SK-N-SH treated with all-trans-retinoic acid at 6 μM for 48 hours (cell line): ENCODE data around the gene LELP1.

Experiments
- ATAC-seq: fragments of 200-7000 bp; cut with Tn5 transposase; 3 replicates; pipeline ENCODE4 v1.9.1; 2020; ENCODE audit warnings: mild to moderate bottlenecking, moderate library complexity
- ARNTL ChIP-seq: fragments of 450-650 bp; formaldehyde crosslinking; IDR thresholded peaks from 2 replicates; pipeline ENCODE4 v1.5.0; 2020; ENCODE audit warnings: low read depth, mild to moderate bottlenecking, moderate library complexity, borderline replicate concordance
- BACH2 ChIP-seq: fragments of 250-450 bp; sonication (Bioruptor Pico); IDR thresholded peaks from 2 replicates; pipeline ENCODE4 v1.9.0; 2021; ENCODE audit warnings: mild to moderate bottlenecking, borderline replicate concordance
- CREB5 ChIP-seq: fragments of 250-450 bp; sonication (Bioruptor Pico); IDR thresholded peaks from 2 replicates; pipeline ENCODE4 v1.5.1; 2020; ENCODE audit warnings: low read depth, mild to moderate bottlenecking, moderate library complexity
- ESRRG ChIP-seq: fragments of 250-450 bp; sonication (Bioruptor Pico); IDR thresholded peaks from 2 replicates; pipeline ENCODE4 v1.6.1; 2021; ENCODE audit warnings: mild to moderate bottlenecking
- GLIS3 ChIP-seq: fragments of 250-450 bp; sonication (Bioruptor Pico); IDR thresholded peaks from 2 replicates; pipeline ENCODE4 v1.5.0; 2020; ENCODE audit warnings: mild to moderate bottlenecking, moderate library complexity
- ISL1 ChIP-seq: fragments of 250-450 bp; sonication (Bioruptor Pico); IDR thresholded peaks from 2 replicates; pipeline ENCODE4 v2.1.2; 2022; ENCODE audit warnings: mild to moderate bottlenecking, moderate library complexity
- OSR1 ChIP-seq: fragments of 250-450 bp; sonication (Bioruptor Pico); IDR thresholded peaks from 2 replicates; pipeline ENCODE4 v1.8.0; 2022; ENCODE audit warnings: moderate library complexity, mild to moderate bottlenecking, inconsistent platforms
- PATZ1 ChIP-seq: fragments of 250-450 bp; sonication (Bioruptor Pico); IDR thresholded peaks from 2 replicates; pipeline ENCODE4 v1.8.0; 2020; ENCODE audit warnings: mild to moderate bottlenecking, moderate library complexity, borderline replicate concordance
- POU6F1 ChIP-seq: fragments of 250-450 bp; sonication (Bioruptor Pico); IDR thresholded peaks from 2 replicates; pipeline ENCODE4 v1.8.0; 2021; ENCODE audit warnings: low read depth, mild to moderate bottlenecking, moderate library complexity, borderline replicate concordance
- PPARA ChIP-seq: fragments of 250-450 bp; sonication (Bioruptor Pico); IDR thresholded peaks from 2 replicates; pipeline ENCODE4 v1.5.0; 2020; ENCODE audit warnings: mild to moderate bottlenecking, borderline replicate concordance
- RARB ChIP-seq: fragments of 250-450 bp; sonication (Bioruptor Pico); IDR thresholded peaks from 2 replicates; pipeline ENCODE4 v1.8.0; 2021; ENCODE audit warnings: mild to moderate bottlenecking, moderate library complexity
- SNAI2 ChIP-seq: fragments of 250-450 bp; sonication (Bioruptor Pico); IDR thresholded peaks from 2 replicates; pipeline ENCODE4 v1.5.0; 2020; ENCODE audit warnings: mild to moderate bottlenecking, moderate library complexity
- TCF4 ChIP-seq: fragments of 250-450 bp; sonication (Bioruptor Pico); IDR thresholded peaks from 2 replicates; pipeline ENCODE4 v1.8.0; 2021; ENCODE audit warnings: mild to moderate bottlenecking, moderate library complexity, borderline replicate concordance
- TOX ChIP-seq: fragments of 250-450 bp; sonication (Bioruptor Pico); IDR thresholded peaks from 2 replicates; pipeline ENCODE4 v1.8.0; 2021; ENCODE audit warnings: mild to moderate bottlenecking, moderate library complexity, borderline replicate concordance
- ZC3H10 ChIP-seq: fragments of 250-450 bp; sonication (Bioruptor Pico); IDR thresholded peaks from 2 replicates; pipeline ENCODE4 v1.5.1; 2021; ENCODE audit warnings: mild to moderate bottlenecking, moderate library complexity
- ZFP3 ChIP-seq: fragments of 250-450 bp; sonication (Bioruptor Pico); IDR thresholded peaks from 2 replicates; pipeline ENCODE4 v1.5.0; 2020; ENCODE audit warnings: mild to moderate bottlenecking, moderate library complexity
- ZFP30 ChIP-seq: fragments of 450-650 bp; formaldehyde crosslinking; IDR thresholded peaks from 2 replicates; pipeline ENCODE4 v1.5.0; 2022; ENCODE audit warnings: mild to moderate bottlenecking, moderate library complexity
- ZNF565 ChIP-seq: fragments of 450-650 bp; formaldehyde crosslinking; conservative IDR thresholded peaks from 2 replicates; pipeline ENCODE4 v1.5.0; 2020; ENCODE audit warnings: low read depth, mild to moderate bottlenecking, moderate library complexity
- ZNF70 ChIP-seq: fragments of 450-650 bp; formaldehyde crosslinking; IDR thresholded peaks from 2 replicates; pipeline ENCODE4 v1.5.0; 2020; ENCODE audit warnings: mild to moderate bottlenecking, moderate library complexity
- TF ChIP-seq, protein P1 (sequence below): fragments of 250-450 bp; sonication (Bioruptor Pico); IDR thresholded peaks from 2 replicates; pipeline ENCODE4 v1.5.0; 2020; ENCODE audit warnings: mild to moderate bottlenecking, moderate library complexity
- TF ChIP-seq, protein P2 (sequence below): fragments of 250-450 bp; sonication (Bioruptor Pico); IDR thresholded peaks from 2 replicates; pipeline ENCODE4 v1.5.1; 2021; ENCODE audit warnings: mild to moderate bottlenecking, moderate library complexity

Gene LELP1

DNA sequence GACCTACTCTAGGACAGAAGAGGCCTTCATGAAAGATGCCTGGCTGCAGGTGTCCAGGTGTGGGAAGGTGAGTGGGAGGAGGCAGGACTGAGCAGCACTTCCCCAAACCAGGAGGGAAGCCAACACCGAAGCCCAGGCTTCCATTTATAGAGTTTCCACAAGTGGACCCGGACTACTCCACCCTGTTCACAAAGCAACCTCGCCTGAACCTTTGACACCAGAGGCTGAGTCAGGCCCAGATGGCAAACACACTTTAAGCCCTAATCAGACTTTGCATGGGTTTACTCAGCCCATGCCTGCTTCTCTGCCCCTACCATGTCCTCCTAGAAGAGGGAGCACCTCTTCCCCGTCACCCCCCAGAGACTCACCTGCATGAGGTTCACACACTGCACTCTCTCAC is 28.1 kb downstream of the LELP1 start:
- no peak for ATAC-seq
- no peak for TF ChIP-seq ISL1 (CRISPR knock-in tag)
- no peak for TF ChIP-seq ESRRG (CRISPR knock-in tag)
- TF ChIP-seq ZNF565, result no peak
- TF ChIP-seq TCF4 (CRISPR knock-in tag), result no peak
- TF ChIP-seq TOX (CRISPR knock-in tag), result no peak
- no peak for TF ChIP-seq SNAI2 (CRISPR knock-in tag)
- no peak for TF ChIP-seq RARB (CRISPR knock-in tag)
- TF ChIP-seq ZFP3 (CRISPR knock-in tag), result no peak
- no peak for TF ChIP-seq GLIS3 (CRISPR knock-in tag)
- TF ChIP-seq, protein P1, sequence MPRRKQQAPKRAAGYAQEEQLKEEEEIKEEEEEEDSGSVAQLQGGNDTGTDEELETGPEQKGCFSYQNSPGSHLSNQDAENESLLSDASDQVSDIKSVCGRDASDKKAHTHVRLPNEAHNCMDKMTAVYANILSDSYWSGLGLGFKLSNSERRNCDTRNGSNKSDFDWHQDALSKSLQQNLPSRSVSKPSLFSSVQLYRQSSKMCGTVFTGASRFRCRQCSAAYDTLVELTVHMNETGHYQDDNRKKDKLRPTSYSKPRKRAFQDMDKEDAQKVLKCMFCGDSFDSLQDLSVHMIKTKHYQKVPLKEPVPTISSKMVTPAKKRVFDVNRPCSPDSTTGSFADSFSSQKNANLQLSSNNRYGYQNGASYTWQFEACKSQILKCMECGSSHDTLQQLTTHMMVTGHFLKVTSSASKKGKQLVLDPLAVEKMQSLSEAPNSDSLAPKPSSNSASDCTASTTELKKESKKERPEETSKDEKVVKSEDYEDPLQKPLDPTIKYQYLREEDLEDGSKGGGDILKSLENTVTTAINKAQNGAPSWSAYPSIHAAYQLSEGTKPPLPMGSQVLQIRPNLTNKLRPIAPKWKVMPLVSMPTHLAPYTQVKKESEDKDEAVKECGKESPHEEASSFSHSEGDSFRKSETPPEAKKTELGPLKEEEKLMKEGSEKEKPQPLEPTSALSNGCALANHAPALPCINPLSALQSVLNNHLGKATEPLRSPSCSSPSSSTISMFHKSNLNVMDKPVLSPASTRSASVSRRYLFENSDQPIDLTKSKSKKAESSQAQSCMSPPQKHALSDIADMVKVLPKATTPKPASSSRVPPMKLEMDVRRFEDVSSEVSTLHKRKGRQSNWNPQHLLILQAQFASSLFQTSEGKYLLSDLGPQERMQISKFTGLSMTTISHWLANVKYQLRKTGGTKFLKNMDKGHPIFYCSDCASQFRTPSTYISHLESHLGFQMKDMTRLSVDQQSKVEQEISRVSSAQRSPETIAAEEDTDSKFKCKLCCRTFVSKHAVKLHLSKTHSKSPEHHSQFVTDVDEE (CRISPR knock-in tag), result no peak
- no peak for TF ChIP-seq CREB5 (CRISPR knock-in tag)
- TF ChIP-seq ZFP30 (CRISPR knock-in tag), result no peak

GRCh38 chr1:153231785-153232184 is 28.6 kb downstream of the LELP1 start:
- TF ChIP-seq RARB (CRISPR knock-in tag) (no peak), ARNTL (no peak), POU6F1 (no peak), TCF4 (CRISPR knock-in tag) (no peak), ZC3H10 (CRISPR knock-in tag) (no peak), ESRRG (CRISPR knock-in tag) (no peak), CREB5 (CRISPR knock-in tag) (no peak)
- TF ChIP-seq, protein P1 (CRISPR knock-in tag), result no peak
- TF ChIP-seq, protein P2, sequence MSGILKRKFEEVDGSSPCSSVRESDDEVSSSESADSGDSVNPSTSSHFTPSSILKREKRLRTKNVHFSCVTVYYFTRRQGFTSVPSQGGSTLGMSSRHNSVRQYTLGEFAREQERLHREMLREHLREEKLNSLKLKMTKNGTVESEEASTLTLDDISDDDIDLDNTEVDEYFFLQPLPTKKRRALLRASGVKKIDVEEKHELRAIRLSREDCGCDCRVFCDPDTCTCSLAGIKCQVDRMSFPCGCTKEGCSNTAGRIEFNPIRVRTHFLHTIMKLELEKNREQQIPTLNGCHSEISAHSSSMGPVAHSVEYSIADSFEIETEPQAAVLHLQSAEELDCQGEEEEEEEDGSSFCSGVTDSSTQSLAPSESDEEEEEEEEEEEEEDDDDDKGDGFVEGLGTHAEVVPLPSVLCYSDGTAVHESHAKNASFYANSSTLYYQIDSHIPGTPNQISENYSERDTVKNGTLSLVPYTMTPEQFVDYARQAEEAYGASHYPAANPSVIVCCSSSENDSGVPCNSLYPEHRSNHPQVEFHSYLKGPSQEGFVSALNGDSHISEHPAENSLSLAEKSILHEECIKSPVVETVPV (CRISPR knock-in tag), result no peak

DNA sequence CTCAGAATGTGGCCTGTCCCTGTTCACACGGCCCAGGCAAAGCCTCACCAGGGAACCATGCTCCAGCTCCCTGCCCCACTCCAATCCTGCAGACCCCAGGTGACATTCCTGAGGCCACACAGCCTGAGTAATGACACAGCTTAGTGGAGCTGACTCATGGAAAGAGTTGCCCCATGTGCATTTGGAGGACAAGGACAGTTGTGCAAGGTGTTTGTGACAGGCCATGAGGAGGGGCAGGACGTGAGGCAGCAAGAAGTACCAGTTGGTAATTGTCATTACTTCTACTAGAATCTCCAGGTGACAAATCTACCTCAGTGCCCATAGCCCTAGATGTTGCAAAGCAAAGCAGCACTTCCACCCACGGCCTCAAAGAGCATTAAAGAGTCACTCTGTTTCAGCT is 29.3 kb downstream of the LELP1 start:
- ATAC-seq, result no peak
- TF ChIP-seq RARB (CRISPR knock-in tag), result no peak
- TF ChIP-seq ZNF70 (CRISPR knock-in tag), result no peak
- TF ChIP-seq, protein P2 (CRISPR knock-in tag), result no peak
- TF ChIP-seq POU6F1, result no peak
- no peak for TF ChIP-seq OSR1 (CRISPR knock-in tag)
- no peak for TF ChIP-seq PATZ1
- no peak for TF ChIP-seq ZNF565
- no peak for TF ChIP-seq PPARA (CRISPR knock-in tag)
- TF ChIP-seq ESRRG (CRISPR knock-in tag), result no peak
- no peak for TF ChIP-seq BACH2
- TF ChIP-seq SNAI2 (CRISPR knock-in tag), result no peak

More at GRCh38 chr1:153231785-153232184, 28.6 kb downstream of the LELP1 start:
- no peak for ATAC-seq
